Measurements from ENCODE around the gene GARRE1. TPM values are rescaled to one million over a fixed set of nuclear protein-coding genes. Genes with fewer than 3 reads are reported as not detected.

Gene GARRE1, protein sequence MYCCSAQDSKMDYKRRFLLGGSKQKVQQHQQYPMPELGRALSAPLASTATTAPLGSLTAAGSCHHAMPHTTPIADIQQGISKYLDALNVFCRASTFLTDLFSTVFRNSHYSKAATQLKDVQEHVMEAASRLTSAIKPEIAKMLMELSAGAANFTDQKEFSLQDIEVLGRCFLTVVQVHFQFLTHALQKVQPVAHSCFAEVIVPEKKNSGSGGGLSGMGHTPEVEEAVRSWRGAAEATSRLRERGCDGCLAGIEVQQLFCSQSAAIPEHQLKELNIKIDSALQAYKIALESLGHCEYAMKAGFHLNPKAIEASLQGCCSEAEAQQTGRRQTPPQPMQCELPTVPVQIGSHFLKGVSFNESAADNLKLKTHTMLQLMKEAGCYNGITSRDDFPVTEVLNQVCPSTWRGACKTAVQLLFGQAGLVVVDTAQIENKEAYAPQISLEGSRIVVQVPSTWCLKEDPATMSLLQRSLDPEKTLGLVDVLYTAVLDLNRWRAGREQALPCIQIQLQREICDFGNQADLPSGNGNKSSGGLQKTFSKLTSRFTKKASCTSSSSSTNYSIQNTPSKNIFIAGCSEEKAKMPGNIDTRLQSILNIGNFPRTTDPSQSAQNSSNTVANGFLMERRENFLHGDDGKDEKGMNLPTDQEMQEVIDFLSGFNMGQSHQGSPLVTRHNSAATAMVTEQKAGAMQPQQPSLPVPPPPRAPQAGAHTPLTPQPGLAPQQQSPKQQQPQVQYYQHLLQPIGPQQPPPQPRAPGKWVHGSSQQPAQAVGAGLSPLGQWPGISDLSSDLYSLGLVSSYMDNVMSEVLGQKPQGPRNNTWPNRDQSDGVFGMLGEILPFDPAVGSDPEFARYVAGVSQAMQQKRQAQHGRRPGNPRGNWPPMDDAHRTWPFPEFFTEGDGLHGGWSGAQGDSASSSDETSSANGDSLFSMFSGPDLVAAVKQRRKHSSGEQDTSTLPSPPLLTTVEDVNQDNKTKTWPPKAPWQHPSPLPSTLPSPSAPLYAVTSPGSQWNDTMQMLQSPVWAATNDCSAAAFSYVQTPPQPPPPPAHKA (N-terminal part only)
- total RNA-seq (2012; rRNA removed): 13.8 and 15.0 TPM in 2 replicates
- polyA plus RNA-seq (2012; rRNA removed): 16.9 and 21.5 TPM in 2 replicates
- 8.9 and 11.8 TPM in 2 replicates for polyA plus RNA-seq (2012; cell fraction: cytosol; rRNA removed)
- 35.6 and 45.2 TPM in 2 replicates for polyA plus RNA-seq (2012; cell fraction: nucleus; rRNA removed; ENCODE audit: low replicate concordance)
- Bru-seq, nascent RNA: percentile 84 among the genes with signal in this experiment
- BruChase-seq, experiment 1, labeled RNA remaining after a 6-hour chase: percentile 90 among the genes with signal in this experiment
- BruChase-seq, experiment 2, labeled RNA remaining after a 2-hour chase: percentile 80 among the genes with signal in this experiment
- long read RNA-seq, partial matches to known transcripts: 5 of 16 reads
- long read RNA-seq, other reads (novel, unspliced or antisense): 10 of 16 reads

DNA sequence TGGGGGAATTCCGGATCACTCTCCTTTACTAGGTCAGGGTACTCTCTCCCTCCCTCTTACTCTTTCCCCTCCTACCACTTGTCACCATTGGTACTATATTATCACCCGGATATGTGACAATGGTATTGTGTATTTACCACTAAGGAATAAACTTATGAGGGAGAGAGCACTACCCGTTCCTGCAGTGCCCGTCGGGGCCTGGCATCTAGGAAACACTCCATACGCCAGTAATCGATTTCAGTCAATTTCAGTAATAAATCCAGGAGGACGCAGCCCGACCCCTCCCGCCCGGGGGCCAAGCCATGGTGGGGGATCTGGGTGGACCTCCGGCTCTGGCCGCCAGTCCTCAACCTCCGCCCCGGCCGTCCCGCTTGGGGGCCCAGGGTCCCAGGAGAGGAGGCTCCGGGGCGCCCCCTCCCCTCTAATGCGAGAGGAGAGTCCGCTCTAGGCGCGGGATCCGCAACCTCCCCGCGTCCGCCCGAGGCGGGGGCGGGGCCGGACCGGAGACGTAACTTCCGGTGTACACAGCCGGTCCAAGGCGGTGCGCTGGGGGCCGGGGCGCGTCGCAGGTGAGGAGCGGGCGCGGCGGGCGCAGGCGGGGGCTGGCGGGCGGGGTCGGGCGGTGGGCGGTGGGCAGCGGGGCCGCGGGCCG, at the start of gene GARRE1:
Gene GARRE1, plus strand, starts transcription at position 509 of the 652 bp plus-strand sequence. CDS start 45,920 bp downstream, outside the sequence.
- WGBS, 2 experiments (ENCODE audit: extremely low coverage in 2 of 2, insufficient read length in 1 of 2): 0% methylated on average over 23 of the region's 56 CpGs; no CpG with 5 or more reads in 1 of the 2 experiments
- peak within 1 kb of the TSS; percentile 82 for H4K91ac ChIP-seq (ENCODE audit: insufficient read depth, low read depth, low read length)
- H4K20me1 ChIP-seq (ENCODE audit: insufficient read depth, low read length): peaks cover 3% of the 10 kb centered on the region; the same call in 1 of the 2 replicates
- H2BK20ac ChIP-seq (ENCODE audit: low read depth, low read length): peak within 1 kb of the TSS; percentile 61; the same call in 1 of the 2 replicates
- peak within 1 kb of the TSS; percentile 73 for H3K18ac ChIP-seq (ENCODE audit: low read depth, low read length)
- peak within 1 kb of the TSS; percentile 93 for H3K14ac ChIP-seq (replicated peaks; ENCODE audit: low read depth, low read length)
- peak within 1 kb of the TSS; percentile 94 for H3K23ac ChIP-seq (ENCODE audit: low read depth, low read length)
- H2BK120ac ChIP-seq (ENCODE audit: low read depth, low read length): peak within 1 kb of the TSS; percentile 62
- BruUV-seq (replicated peaks): no TSS peak
- H3K9me3 ChIP-seq (ENCODE audit: control insufficient read depth, insufficient read depth, low read length): no peaks in the 10 kb centered on the region
- H2AK9ac ChIP-seq (replicated peaks; ENCODE audit: low read depth, low read length, poor library complexity): peak within 1 kb of the TSS; percentile 96
- no peaks in the 10 kb centered on the region for H3K36me3 ChIP-seq (ENCODE audit: control insufficient read depth, insufficient read depth, low read length)
- H3K4me3 ChIP-seq (ENCODE audit: insufficient read depth, low read depth, low read length): peak within 1 kb of the TSS; percentile 95
- POLR2A ChIA-PET (ENCODE audit: unreplicated experiment): no interaction called here
- peak within 1 kb of the TSS; percentile 96; the same call in 2 of the 3 replicates for H2BK15ac ChIP-seq (ENCODE audit: low read depth, low read length)
- peak within 1 kb of the TSS; percentile 33 for H2AK5ac ChIP-seq (ENCODE audit: low read depth, low read length)
- H4K5ac ChIP-seq (ENCODE audit: low read depth, low read length): peak within 1 kb of the TSS; percentile 93
- peaks cover 2% of the 10 kb centered on the region for H3K4me1 ChIP-seq (ENCODE audit: control insufficient read depth, insufficient read depth, low read length)
- ATAC-seq (ENCODE audit: low read depth) (peak; percentile 92), DNase-seq (peak; percentile 47)
- H3K9me1 ChIP-seq (ENCODE audit: insufficient read depth, low read length): peaks cover 10% of the 10 kb centered on the region
- H3K4ac ChIP-seq (ENCODE audit: low read depth, low read length): peak within 1 kb of the TSS; percentile 91
- peak within 1 kb of the TSS; percentile 92 for H3K27ac ChIP-seq (ENCODE audit: insufficient read depth, low read length)
- dilution Hi-C loops (cut with HindIII; ENCODE audit: low sequenced_read_pairs, unreplicated experiment) (no loop called here), intact Hi-C loops (cut with micrococcal nuclease) (loop anchor here (2.0 kb wide), 2 partner anchors 33 to 83 kb away; no protein-coding TSS in a partner anchor), in situ Hi-C loops (cut with MboI; ENCODE audit: low sequenced_read_pairs) (no loop called here)
- H3K9ac ChIP-seq (ENCODE audit: low read depth, low read length): peak within 1 kb of the TSS; percentile 92
- peak within 1 kb of the TSS; percentile 95 for H3K56ac ChIP-seq (ENCODE audit: extremely low read depth, insufficient read depth, low read length)
- H2AFZ ChIP-seq (replicated peaks; ENCODE audit: low read length, poor library complexity): peak within 1 kb of the TSS; percentile 99
- peak within 1 kb of the TSS; percentile 99 for H3K4me2 ChIP-seq (ENCODE audit: low read depth, low read length)
- peak; percentile 38 for TF ChIP-seq POLR2A (IDR thresholded peaks at IDR 0.05; ENCODE audit: low read depth, low read length)
- TF ChIP-seq MAZ (IDR thresholded peaks at IDR 0.05; ENCODE audit: borderline replicate concordance, low read depth, low read length): peak; percentile 72; the same call in 1 of the 2 replicates
- no peak for TF ChIP-seq BHLHE40 (IDR thresholded peaks at IDR 0.05; ENCODE audit: low read depth, low read length)
- H3K79me1 ChIP-seq (ENCODE audit: low read depth in 1 of 2, low read length in 2 of 2): peaks cover 4 to 41% of the 10 kb centered on the region in 2 experiments; a peak in 3 of 4 replicates
- H3K27me3 ChIP-seq (ENCODE audit: control insufficient read depth, insufficient read depth, low read length): no peaks in the 10 kb centered on the region
- peak within 1 kb of the TSS; percentile 94 for H2BK5ac ChIP-seq (ENCODE audit: low read depth, low read length, poor library complexity, severe bottlenecking)
- CTCF ChIA-PET: no interaction called here
- H4K8ac ChIP-seq (ENCODE audit: low read depth in 2 of 2, low read length in 2 of 2): peak within 1 kb of the TSS; percentile 82 to 99

All from IMR-90 (cell line).